Right lobe of liver (tissue), 4 donors: ENCODE data around the gene CENPV.

Experiments used
- POLR2A ChIP-seq: fragments of 450-650 bp; IDR thresholded peaks from one replicate; pipeline ENCODE4 v1.6.1; 2017; ENCODE audit warnings: antibody characterized with exemption, mild to moderate bottlenecking
- TF ChIP-seq, protein P1 (sequence below), 4 donors: fragments of 200-600 bp in 3 of 4; fragments of 450-650 bp in 1 of 4; IDR thresholded peaks; one replicate each; pipeline versions ENCODE4 v1.5.1 to v1.8.0; 2016 to 2022; ENCODE audit warnings: antibody characterized with exemption in 4 of 4, mild to moderate bottlenecking in 2 of 4
- donor health status: DM: no; HTN: no; CAD: no.
- donor health status: DM: no; HTN: no; CAD: no.
- donor health status: DM: no; HTN: yes; CAD: no.

DNA sequence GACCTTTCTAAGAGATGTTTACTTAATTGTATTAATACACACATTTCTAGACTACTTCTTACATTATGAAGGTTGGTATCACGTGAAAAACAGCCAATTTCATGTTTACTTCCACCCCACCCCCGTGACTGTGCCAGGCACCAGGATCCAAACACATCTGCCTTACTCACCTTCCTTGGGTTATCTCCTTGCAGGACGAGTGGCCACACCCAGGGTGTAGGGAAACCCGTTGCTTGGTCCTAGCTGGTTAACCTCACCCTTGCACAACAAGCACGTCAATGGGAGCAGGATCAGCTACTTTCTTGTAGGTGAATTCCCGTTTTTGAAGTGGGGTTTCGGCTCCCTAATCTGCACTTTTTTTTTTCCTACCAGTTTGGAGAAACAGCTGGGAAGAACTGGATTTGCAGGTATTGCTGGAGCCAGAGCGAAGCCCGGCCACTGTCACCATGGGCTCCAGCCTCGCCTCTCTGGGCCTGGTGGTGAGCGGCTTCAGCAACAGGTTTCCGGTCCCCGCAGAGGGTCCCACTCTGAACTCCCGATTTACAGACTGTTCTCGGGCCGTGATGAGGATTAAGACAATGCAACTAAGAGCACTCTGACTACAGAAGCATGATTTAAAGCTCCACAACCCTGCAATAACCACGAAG lies 25.5 kb upstream of the CENPV start:
- TF ChIP-seq, protein P1, sequence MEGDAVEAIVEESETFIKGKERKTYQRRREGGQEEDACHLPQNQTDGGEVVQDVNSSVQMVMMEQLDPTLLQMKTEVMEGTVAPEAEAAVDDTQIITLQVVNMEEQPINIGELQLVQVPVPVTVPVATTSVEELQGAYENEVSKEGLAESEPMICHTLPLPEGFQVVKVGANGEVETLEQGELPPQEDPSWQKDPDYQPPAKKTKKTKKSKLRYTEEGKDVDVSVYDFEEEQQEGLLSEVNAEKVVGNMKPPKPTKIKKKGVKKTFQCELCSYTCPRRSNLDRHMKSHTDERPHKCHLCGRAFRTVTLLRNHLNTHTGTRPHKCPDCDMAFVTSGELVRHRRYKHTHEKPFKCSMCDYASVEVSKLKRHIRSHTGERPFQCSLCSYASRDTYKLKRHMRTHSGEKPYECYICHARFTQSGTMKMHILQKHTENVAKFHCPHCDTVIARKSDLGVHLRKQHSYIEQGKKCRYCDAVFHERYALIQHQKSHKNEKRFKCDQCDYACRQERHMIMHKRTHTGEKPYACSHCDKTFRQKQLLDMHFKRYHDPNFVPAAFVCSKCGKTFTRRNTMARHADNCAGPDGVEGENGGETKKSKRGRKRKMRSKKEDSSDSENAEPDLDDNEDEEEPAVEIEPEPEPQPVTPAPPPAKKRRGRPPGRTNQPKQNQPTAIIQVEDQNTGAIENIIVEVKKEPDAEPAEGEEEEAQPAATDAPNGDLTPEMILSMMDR (IDR thresholded peaks at IDR 0.05), result no peak
- no peak for TF ChIP-seq POLR2A
